Mucosa of descending colon (tissue), 3 donors: ENCODE measurements around the gene ZFC3H1. TPM values are rescaled to one million over a fixed set of nuclear protein-coding genes. Genes with fewer than 3 reads are reported as not detected.

Experiments
- ATAC-seq: fragments of 200-7000 bp; cut with Tn5 transposase; one replicate; pipeline ENCODE4 v1.9.1; 2020; ENCODE audit warnings: mild to moderate bottlenecking, moderate library complexity
- DNase-seq, 3 donors: peaks; one replicate each; pipeline ENCODE4 v3.0.0-alpha.2; 2020
- H3K36me3 ChIP-seq: fragments of 200-600 bp; one replicate; pipeline ENCODE4 v1.8.0; 2021; ENCODE audit warnings: low read depth, mild to moderate bottlenecking
- H3K4me1 ChIP-seq: fragments of 200-600 bp; one replicate; pipeline ENCODE4 v1.8.0; 2021; ENCODE audit warnings: low read depth, mild to moderate bottlenecking
- H3K4me3 ChIP-seq: fragments of 200-600 bp; one replicate; pipeline ENCODE4 v1.8.0; 2021; ENCODE audit warnings: mild to moderate bottlenecking
- H3K9me3 ChIP-seq: fragments of 200-600 bp; one replicate; pipeline ENCODE4 v1.8.0; 2021; ENCODE audit warnings: mild to moderate bottlenecking
- CTCF ChIP-seq: fragments of 200-600 bp; IDR thresholded peaks from one replicate; pipeline ENCODE4 v1.8.0; 2022; ENCODE audit warnings: antibody characterized with exemption, mild to moderate bottlenecking
- intact Hi-C, 2 donors: fragments of 100-400 bp; cut with DNase I in 1 of 2; cut with micrococcal nuclease in 1 of 2; formaldehyde crosslinking; loops; one replicate each; pipeline versions ENCODE4 v1.11.0 to v1.11.1; 2022; cut with DNase I, micrococcal nuclease
- long read RNA-seq, 2 donors: library from polyadenylated mRNA; unstranded; transcript quantifications; one replicate each; pipeline ENCODE4 v2.0.0, GENCODE V29; 2019 to 2021
- total RNA-seq, 3 donors: library from RNA; stranded (reverse); fragmentation: NEBNext Ultra II Directional in 2 of 3; extraction: Animal tissue kit (Norgen Biotek cat#: 25700) in 2 of 3; gene quantifications; one replicate each; pipeline versions ENCODE4 v1.2.1 to v1.2.4, GENCODE V29; 2021 to 2023
- donor health status: DM: no; HTN: no; CAD: no; lungs with moderate emphysema.
- donor health status: DM: no; HTN: no; CAD: no.
- donor health status: DM: no; HTN: yes; CAD: no.

Gene ZFC3H1, protein sequence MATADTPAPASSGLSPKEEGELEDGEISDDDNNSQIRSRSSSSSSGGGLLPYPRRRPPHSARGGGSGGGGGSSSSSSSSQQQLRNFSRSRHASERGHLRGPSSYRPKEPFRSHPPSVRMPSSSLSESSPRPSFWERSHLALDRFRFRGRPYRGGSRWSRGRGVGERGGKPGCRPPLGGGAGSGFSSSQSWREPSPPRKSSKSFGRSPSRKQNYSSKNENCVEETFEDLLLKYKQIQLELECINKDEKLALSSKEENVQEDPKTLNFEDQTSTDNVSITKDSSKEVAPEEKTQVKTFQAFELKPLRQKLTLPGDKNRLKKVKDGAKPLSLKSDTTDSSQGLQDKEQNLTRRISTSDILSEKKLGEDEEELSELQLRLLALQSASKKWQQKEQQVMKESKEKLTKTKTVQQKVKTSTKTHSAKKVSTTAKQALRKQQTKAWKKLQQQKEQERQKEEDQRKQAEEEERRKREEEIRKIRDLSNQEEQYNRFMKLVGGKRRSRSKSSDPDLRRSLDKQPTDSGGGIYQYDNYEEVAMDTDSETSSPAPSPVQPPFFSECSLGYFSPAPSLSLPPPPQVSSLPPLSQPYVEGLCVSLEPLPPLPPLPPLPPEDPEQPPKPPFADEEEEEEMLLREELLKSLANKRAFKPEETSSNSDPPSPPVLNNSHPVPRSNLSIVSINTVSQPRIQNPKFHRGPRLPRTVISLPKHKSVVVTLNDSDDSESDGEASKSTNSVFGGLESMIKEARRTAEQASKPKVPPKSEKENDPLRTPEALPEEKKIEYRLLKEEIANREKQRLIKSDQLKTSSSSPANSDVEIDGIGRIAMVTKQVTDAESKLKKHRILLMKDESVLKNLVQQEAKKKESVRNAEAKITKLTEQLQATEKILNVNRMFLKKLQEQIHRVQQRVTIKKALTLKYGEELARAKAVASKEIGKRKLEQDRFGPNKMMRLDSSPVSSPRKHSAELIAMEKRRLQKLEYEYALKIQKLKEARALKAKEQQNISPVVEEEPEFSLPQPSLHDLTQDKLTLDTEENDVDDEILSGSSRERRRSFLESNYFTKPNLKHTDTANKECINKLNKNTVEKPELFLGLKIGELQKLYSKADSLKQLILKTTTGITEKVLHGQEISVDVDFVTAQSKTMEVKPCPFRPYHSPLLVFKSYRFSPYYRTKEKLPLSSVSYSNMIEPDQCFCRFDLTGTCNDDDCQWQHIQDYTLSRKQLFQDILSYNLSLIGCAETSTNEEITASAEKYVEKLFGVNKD (N-terminal part only)
- 10 to 100 TPM; 49.0 to 64.1 (median 57.0) TPM for total RNA-seq
- long read RNA-seq, donor 1, partial matches to known transcripts, result 6 of 8 reads
- long read RNA-seq, donor 1, other reads (novel, unspliced or antisense), result 1 of 8 reads
- long read RNA-seq, donor 2, transcript ZFC3H1-206 (2 exons, 1,771 nt), result major isoform, 7 of 14 reads
- long read RNA-seq, donor 2, partial matches to known transcripts, result 7 of 14 reads
- long read RNA-seq, donor 2, other reads (novel, unspliced or antisense), result 0 of 14 reads

DNA sequence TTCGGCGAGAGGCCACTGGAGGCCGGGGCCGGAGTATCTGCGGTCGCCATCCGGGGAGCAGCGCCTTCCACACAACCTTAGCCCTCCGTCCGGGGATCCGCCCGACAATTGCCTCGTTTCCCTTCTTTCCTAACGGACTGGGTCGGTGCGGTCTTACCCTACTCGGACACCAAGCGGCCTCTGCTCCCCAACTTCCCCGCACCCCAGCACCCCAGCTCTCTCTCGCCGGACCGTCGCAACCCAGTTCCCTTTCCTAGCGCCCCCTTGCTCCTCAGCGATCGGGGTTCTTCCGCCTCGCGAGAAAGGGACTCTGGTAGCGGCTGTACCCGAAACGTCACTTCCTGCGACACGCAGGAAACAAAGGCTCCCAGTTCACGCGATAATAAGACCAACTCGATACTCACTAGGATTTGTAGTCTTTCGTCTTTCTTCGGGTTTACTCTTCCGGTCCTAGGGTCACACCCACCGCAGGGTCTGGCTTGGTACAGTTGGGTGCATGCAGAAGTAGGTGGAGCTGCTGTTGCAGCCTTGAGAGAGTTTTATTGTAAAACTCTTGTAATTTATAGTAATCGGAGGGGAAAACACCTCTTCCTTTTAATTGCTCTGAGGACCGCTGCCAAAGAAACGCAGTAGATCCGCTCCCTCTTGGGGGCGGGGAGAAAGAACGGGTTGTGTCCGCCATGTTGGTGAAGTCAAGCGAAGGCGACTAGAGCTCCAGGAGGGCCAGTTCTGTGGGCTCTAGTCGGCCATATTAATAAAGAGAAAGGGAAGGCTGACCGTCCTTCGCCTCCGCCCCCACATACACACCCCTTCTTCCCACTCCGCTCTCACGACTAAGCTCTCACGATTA, at the start of gene ZFC3H1, which contains the start of gene THAP2:
TSS of gene ZFC3H1 (minus strand) at position 288 of the 850 bp plus-strand sequence. CDS start at position 50, 238 bp downstream.
TSS of gene THAP2 (plus strand) at position 741 of the 850 bp plus-strand sequence. CDS start 209 bp downstream, outside the sequence.
- Histone ChIP-seq H3K4me1 (peaks cover 23% of the 10 kb centered on the region), H3K36me3 (no peaks in the 10 kb centered on the region), H3K4me3 (peak within 1 kb of the TSS; percentile 76), H3K9me3 (no peaks in the 10 kb centered on the region)
- DNase-seq (peak; percentile 92 to 96 (median 96)), ATAC-seq (peak; percentile 91)
- intact Hi-C loops, result no loop called here
- peak; percentile 9 for TF ChIP-seq CTCF

DNA sequence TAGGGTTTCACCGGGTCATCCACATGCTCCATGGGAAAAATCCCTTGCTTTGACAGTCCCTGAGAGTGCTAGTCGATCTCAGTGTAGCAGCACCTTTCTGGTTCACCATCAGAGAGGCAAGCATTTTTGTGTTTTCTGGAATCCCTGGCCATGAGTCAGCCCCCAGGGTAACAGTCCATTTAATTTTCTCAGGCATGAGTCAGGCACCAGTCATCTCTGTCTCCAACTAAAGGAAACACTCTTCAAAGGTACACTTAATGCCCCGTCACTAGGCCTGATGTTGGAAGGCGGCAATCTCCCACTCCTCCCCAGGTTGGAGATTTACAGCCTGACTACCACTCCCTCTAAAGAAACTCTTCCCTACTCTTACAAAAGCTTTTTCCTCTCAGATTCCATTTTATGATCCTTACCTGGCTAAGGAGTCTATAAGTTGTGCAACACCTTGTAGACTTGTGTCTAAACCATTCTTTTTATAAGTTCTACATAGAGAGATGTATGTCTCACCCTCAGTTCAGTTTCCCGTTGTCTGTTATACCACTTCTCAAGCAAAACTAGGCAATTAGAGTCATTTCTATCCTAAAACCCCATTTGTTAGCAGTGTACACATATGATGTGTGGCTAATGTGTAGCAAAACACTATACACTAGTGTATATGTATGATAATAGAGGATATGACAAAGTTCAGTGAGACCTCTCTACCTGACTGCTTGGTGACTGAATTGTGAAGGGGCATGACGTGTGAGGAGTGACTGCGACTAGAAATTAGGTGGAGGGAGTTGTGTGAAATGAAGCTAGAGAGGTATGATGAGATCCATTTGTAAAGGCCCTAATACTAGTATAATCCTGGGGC, 46.9 kb upstream of the ZFC3H1 start:
- DNase-seq (no peak), ATAC-seq (peak; percentile 65)
- TF ChIP-seq CTCF, result no peak
- H3K9me3 ChIP-seq, result peaks cover 13% of the 10 kb centered on the region
- H3K36me3 ChIP-seq, result no peaks in the 10 kb centered on the region
- H3K4me3 ChIP-seq, result no peak overlapping the region
- H3K4me1 ChIP-seq, result no peaks in the 10 kb centered on the region
- intact Hi-C loops, result no loop called here

DNA sequence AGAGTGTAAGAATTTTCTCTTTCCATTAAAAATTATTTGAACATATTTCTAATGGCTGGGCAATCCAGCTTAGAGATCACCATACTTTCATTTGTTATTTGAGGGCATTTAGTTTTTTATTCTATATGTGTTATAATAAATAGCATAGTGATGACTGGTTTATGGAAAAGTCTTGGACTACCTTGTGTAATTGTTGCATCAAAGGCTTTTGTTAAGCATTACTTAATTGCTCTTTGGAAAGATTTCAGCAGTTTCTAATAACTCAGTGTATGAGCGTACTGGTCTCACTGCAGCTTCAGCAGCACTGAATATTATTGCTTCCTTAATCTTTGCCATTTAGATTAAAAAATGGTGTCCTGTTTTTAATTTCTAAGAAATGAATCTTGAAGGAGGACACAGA, 45.0 kb upstream of the ZFC3H1 start:
- Histone ChIP-seq H3K4me1 (no peaks in the 10 kb centered on the region), H3K36me3 (no peaks in the 10 kb centered on the region), H3K4me3 (no peak overlapping the region), H3K9me3 (peaks cover 5% of the 10 kb centered on the region)
- ATAC-seq (no peak), DNase-seq (no peak)
- TF ChIP-seq CTCF, result no peak
- intact Hi-C loops, result no loop called here

GRCh38 chr12:71704920-71705319, 41.3 kb upstream of the ZFC3H1 start:
- DNase-seq, result no peak
- no peak for ATAC-seq
- intact Hi-C loops, result no loop called here
- no peaks in the 10 kb centered on the region for H3K36me3 ChIP-seq
- H3K9me3 ChIP-seq, result no peaks in the 10 kb centered on the region
- no peaks in the 10 kb centered on the region for H3K4me1 ChIP-seq
- H3K4me3 ChIP-seq, result no peak overlapping the region
- no peak for TF ChIP-seq CTCF
